ENCODE results near the gene CBX7.

Gene CBX7

GRCh38 chr22:39134366-39135091, 18.0 kb downstream of the CBX7 start:
- H3K18ac ChIP-seq (ENCODE audit: low read length): peak overlapping the region; percentile 71

DNA sequence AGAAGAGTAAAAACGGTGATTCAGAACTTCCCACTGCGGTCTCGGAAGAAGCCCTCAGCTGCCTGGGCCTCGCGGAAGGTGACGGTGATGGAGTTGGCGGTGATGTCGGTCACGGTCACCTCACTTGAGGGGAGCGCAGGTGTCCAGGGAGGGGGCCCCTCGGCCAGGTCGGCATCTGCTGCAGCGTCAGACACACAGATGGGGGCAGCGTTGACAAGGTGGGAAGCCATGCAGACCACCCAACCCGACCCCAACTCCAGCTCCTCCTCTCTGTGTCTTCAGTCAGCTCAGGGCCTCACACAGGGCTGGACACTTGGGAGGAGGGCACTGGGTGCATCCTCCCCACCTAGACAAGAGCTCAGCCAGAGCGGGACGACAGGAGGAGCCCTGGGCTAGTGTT, 18.6 kb downstream of the CBX7 start:
- H3K27me3 ChIP-seq (ENCODE audit: control insufficient read depth in 3 of 3, insufficient read depth in 3 of 3, low read depth in 1 of 3, low read length in 3 of 3): peaks cover 0 to 3% (median 0%) of the 10 kb centered on the region in 3 experiments
- H3K14ac ChIP-seq (ENCODE audit: low read length): no peak overlapping the region
- H3K9me3 ChIP-seq (replicated peaks in 1 of 2; ENCODE audit: control insufficient read depth in 2 of 2, insufficient read depth in 1 of 2, low read depth in 1 of 2, low read length in 2 of 2): no peaks in the 10 kb centered on the region
- no peaks in the 10 kb centered on the region for H3K36me3 ChIP-seq (replicated peaks in 1 of 2; ENCODE audit: control insufficient read depth in 2 of 2, insufficient read depth in 2 of 2, low read length in 2 of 2)
- no peak for DNase-seq (ENCODE audit: low spot score)
- peak overlapping the region; percentile 81 for H2BK120ac ChIP-seq (ENCODE audit: low read depth, low read length)
- no peak overlapping the region for H3K9ac ChIP-seq (ENCODE audit: low read depth, low read length, poor library complexity)
- H2AK5ac ChIP-seq (ENCODE audit: low read depth, low read length): peak overlapping the region; percentile 78
- H4K8ac ChIP-seq (ENCODE audit: low read depth, low read length): no peak overlapping the region
- no peaks in the 10 kb centered on the region for H3K79me1 ChIP-seq (ENCODE audit: low read depth, low read length)
- H3K4ac ChIP-seq (ENCODE audit: low read length): no peak overlapping the region
- H2BK15ac ChIP-seq (ENCODE audit: low read length): peak overlapping the region; percentile 69
- H3K23ac ChIP-seq (ENCODE audit: low read depth, low read length, poor library complexity): peak overlapping the region; percentile 56
- no CpG with 5 or more reads among the region's 17 CpGs for WGBS, 2 donors (ENCODE audit: extremely low coverage in 2 of 2, insufficient read length in 2 of 2, insufficient replicate concordance in 1 of 2)
- peak overlapping the region; percentile 88 for H2BK12ac ChIP-seq (ENCODE audit: low read length)
- H2BK5ac ChIP-seq (ENCODE audit: low read length): peak overlapping the region; percentile 26
- no peak overlapping the region for H4K91ac ChIP-seq (ENCODE audit: low read depth, low read length, poor library complexity)
- H3K27ac ChIP-seq (replicated peaks; ENCODE audit: low read length): no peak overlapping the region
- no peak overlapping the region for H3K4me2 ChIP-seq (ENCODE audit: insufficient read depth, low read length, poor library complexity, severe bottlenecking)
- no peak overlapping the region for H3K4me3 ChIP-seq (ENCODE audit: low read length in 2 of 2)
- peak overlapping the region; percentile 71 for H3K18ac ChIP-seq (ENCODE audit: low read length)
- peaks cover 30 to 39% of the 10 kb centered on the region in 2 donors for H3K4me1 ChIP-seq (ENCODE audit: control insufficient read depth in 2 of 2, insufficient read depth in 1 of 2, low read depth in 1 of 2, low read length in 2 of 2)
- H2AFZ ChIP-seq (ENCODE audit: low read length): no peak overlapping the region

More at GRCh38 chr22:39134366-39135091, 18.0 kb downstream of the CBX7 start:
- H3K9ac ChIP-seq (ENCODE audit: low read depth, low read length, poor library complexity): no peak overlapping the region
- H3K79me1 ChIP-seq (ENCODE audit: low read depth, low read length): no peaks in the 10 kb centered on the region
- H3K9me3 ChIP-seq (replicated peaks in 1 of 2; ENCODE audit: control insufficient read depth in 2 of 2, insufficient read depth in 1 of 2, low read depth in 1 of 2, low read length in 2 of 2): no peaks in the 10 kb centered on the region
- peak overlapping the region; percentile 69 for H2BK15ac ChIP-seq (ENCODE audit: low read length)
- no peak overlapping the region for H2AFZ ChIP-seq (ENCODE audit: low read length)
- no peak overlapping the region for H3K14ac ChIP-seq (ENCODE audit: low read length)
- peak overlapping the region; percentile 88 for H2BK12ac ChIP-seq (ENCODE audit: low read length)
- no peak overlapping the region for H3K4me2 ChIP-seq (ENCODE audit: insufficient read depth, low read length, poor library complexity, severe bottlenecking)
- H3K27me3 ChIP-seq (ENCODE audit: control insufficient read depth in 3 of 3, insufficient read depth in 3 of 3, low read depth in 1 of 3, low read length in 3 of 3): peaks cover 0 to 3% (median 0%) of the 10 kb centered on the region in 3 experiments
- no peak overlapping the region for H3K4me3 ChIP-seq (ENCODE audit: low read length in 2 of 2)
- WGBS, 2 donors (ENCODE audit: extremely low coverage in 2 of 2, insufficient read length in 2 of 2, insufficient replicate concordance in 1 of 2): no CpG with 5 or more reads among the region's 35 CpGs
- H3K4ac ChIP-seq (ENCODE audit: low read length): no peak overlapping the region
- peaks cover 29 to 34% of the 10 kb centered on the region in 2 donors for H3K4me1 ChIP-seq (ENCODE audit: control insufficient read depth in 2 of 2, insufficient read depth in 1 of 2, low read depth in 1 of 2, low read length in 2 of 2)
- no peak overlapping the region for H3K27ac ChIP-seq (replicated peaks; ENCODE audit: low read length)
- no peak overlapping the region for H3K23ac ChIP-seq (ENCODE audit: low read depth, low read length, poor library complexity)
- no peak overlapping the region for H4K8ac ChIP-seq (ENCODE audit: low read depth, low read length)
- no peak overlapping the region for H2BK120ac ChIP-seq (ENCODE audit: low read depth, low read length)
- H2AK5ac ChIP-seq (ENCODE audit: low read depth, low read length): peak overlapping the region; percentile 78
- no peak overlapping the region for H4K91ac ChIP-seq (ENCODE audit: low read depth, low read length, poor library complexity)
- DNase-seq (ENCODE audit: low spot score): no peak
- no peak overlapping the region for H2BK5ac ChIP-seq (ENCODE audit: low read length)
- no peaks in the 10 kb centered on the region for H3K36me3 ChIP-seq (replicated peaks in 1 of 2; ENCODE audit: control insufficient read depth in 2 of 2, insufficient read depth in 2 of 2, low read length in 2 of 2)

DNA sequence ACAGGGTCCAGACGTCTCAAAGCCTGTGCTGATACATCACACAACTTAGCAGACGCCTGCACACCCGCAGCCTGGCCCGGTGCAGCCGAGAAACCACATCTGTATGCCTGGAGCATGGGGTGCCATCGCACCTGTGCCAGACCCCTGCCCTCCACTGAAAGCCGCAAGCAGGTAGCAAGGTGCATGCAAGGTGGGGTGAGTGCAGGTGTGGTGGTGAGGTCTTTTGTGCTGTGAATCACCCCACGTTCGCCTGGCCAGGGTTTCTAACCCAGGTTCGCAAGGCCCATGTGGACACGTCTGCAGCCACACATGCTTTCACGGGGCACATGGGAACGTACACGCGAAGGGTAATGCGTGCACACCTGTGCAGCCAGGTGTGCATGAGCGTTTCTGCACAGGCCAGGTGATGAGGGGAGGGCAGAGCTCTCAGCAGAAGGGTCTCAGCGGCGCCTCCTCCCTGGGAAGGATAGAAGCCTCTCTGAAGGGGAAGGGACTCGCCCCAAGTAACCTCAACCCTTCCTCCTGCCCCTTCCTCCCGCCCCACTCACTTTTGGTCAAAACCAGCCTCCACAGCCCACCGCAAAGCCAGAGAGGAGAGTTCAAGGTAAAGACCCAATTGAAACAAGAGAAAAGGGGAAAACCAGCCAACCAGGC, 19.5 kb downstream of the CBX7 start:
- no peak for DNase-seq (ENCODE audit: low spot score)
- Histone ChIP-seq H3K18ac (ENCODE audit: low read length) (peak overlapping the region; percentile 79), H3K36me3 (replicated peaks in 1 of 2; ENCODE audit: control insufficient read depth in 2 of 2, insufficient read depth in 2 of 2, low read length in 2 of 2) (no peaks in the 10 kb centered on the region), H3K4ac (ENCODE audit: low read length) (no peak overlapping the region), H3K14ac (ENCODE audit: low read length) (no peak overlapping the region), H3K4me2 (ENCODE audit: insufficient read depth, low read length, poor library complexity, severe bottlenecking) (no peak overlapping the region), H2BK15ac (ENCODE audit: low read length) (peak overlapping the region; percentile 81), H2AK5ac (ENCODE audit: low read depth, low read length) (peak overlapping the region; percentile 87), H3K79me1 (ENCODE audit: low read depth, low read length) (no peaks in the 10 kb centered on the region), H3K9ac (ENCODE audit: low read depth, low read length, poor library complexity) (peak overlapping the region; percentile 2), H3K27me3 (ENCODE audit: control insufficient read depth in 3 of 3, insufficient read depth in 3 of 3, low read depth in 1 of 3, low read length in 3 of 3) (peaks cover 0 to 3% (median 2%) of the 10 kb centered on the region in 3 experiments), H2BK5ac (ENCODE audit: low read length) (no peak overlapping the region), H4K8ac (ENCODE audit: low read depth, low read length) (no peak overlapping the region), H3K23ac (ENCODE audit: low read depth, low read length, poor library complexity) (no peak overlapping the region), H3K4me3 (ENCODE audit: low read length in 2 of 2) (peak overlapping the region in 1 of 2 donors; percentile 47), H3K27ac (replicated peaks; ENCODE audit: low read length) (no peak overlapping the region), H4K91ac (ENCODE audit: low read depth, low read length, poor library complexity) (peak overlapping the region; percentile 24), H2BK12ac (ENCODE audit: low read length) (peak overlapping the region; percentile 47), H2BK120ac (ENCODE audit: low read depth, low read length) (peak overlapping the region; percentile 63), H3K9me3 (replicated peaks in 1 of 2; ENCODE audit: control insufficient read depth in 2 of 2, insufficient read depth in 1 of 2, low read depth in 1 of 2, low read length in 2 of 2) (peaks cover 5 to 6% of the 10 kb centered on the region in 2 donors), H2AFZ (ENCODE audit: low read length) (no peak overlapping the region), H3K4me1 (ENCODE audit: control insufficient read depth in 2 of 2, insufficient read depth in 1 of 2, low read depth in 1 of 2, low read length in 2 of 2) (peaks cover 30 to 44% of the 10 kb centered on the region in 2 donors)
- WGBS, 2 donors (ENCODE audit: extremely low coverage in 2 of 2, insufficient read length in 2 of 2, insufficient replicate concordance in 1 of 2): no CpG with 5 or more reads among the region's 22 CpGs

DNA sequence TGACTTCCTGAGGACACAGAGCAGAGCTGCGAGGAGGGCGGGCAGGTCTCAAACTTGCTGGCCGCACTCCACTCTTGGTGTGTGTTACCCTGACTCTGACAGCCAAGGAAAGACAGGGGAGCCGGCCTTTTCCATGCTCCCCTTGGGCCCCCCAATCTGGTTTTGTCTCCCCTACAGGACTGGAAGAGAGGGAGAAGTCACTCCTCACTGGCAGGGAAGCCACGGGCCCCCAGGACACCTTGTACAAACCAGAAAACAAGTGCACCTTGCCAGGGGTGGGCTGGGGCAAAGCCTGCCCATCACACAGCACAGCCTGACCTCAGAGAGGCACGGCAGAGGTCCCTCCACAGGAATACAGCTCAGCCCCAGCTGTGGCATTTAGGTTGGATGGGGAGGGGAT, 20.2 kb downstream of the CBX7 start:
- Histone ChIP-seq H2AFZ (ENCODE audit: low read length) (no peak overlapping the region), H2AK5ac (ENCODE audit: low read depth, low read length) (peak overlapping the region; percentile 87), H4K91ac (ENCODE audit: low read depth, low read length, poor library complexity) (no peak overlapping the region), H3K9ac (ENCODE audit: low read depth, low read length, poor library complexity) (peak overlapping the region; percentile 27), H3K9me3 (replicated peaks in 1 of 2; ENCODE audit: control insufficient read depth in 2 of 2, insufficient read depth in 1 of 2, low read depth in 1 of 2, low read length in 2 of 2) (peaks cover 5 to 6% of the 10 kb centered on the region in 2 donors), H2BK5ac (ENCODE audit: low read length) (no peak overlapping the region), H3K23ac (ENCODE audit: low read depth, low read length, poor library complexity) (no peak overlapping the region), H4K8ac (ENCODE audit: low read depth, low read length) (no peak overlapping the region), H2BK120ac (ENCODE audit: low read depth, low read length) (no peak overlapping the region), H2BK15ac (ENCODE audit: low read length) (peak overlapping the region; percentile 81), H3K4me1 (ENCODE audit: control insufficient read depth in 2 of 2, insufficient read depth in 1 of 2, low read depth in 1 of 2, low read length in 2 of 2) (peaks cover 30 to 44% of the 10 kb centered on the region in 2 donors), H3K4me3 (ENCODE audit: low read length in 2 of 2) (no peak overlapping the region), H3K27me3 (ENCODE audit: control insufficient read depth in 3 of 3, insufficient read depth in 3 of 3, low read depth in 1 of 3, low read length in 3 of 3) (peaks cover 0 to 3% (median 2%) of the 10 kb centered on the region in 3 experiments), H3K79me1 (ENCODE audit: low read depth, low read length) (no peaks in the 10 kb centered on the region), H3K14ac (ENCODE audit: low read length) (no peak overlapping the region), H3K36me3 (replicated peaks in 1 of 2; ENCODE audit: control insufficient read depth in 2 of 2, insufficient read depth in 2 of 2, low read length in 2 of 2) (no peaks in the 10 kb centered on the region), H3K4me2 (ENCODE audit: insufficient read depth, low read length, poor library complexity, severe bottlenecking) (no peak overlapping the region), H3K18ac (ENCODE audit: low read length) (peak overlapping the region; percentile 95), H3K4ac (ENCODE audit: low read length) (peak overlapping the region; percentile 78), H2BK12ac (ENCODE audit: low read length) (peak overlapping the region; percentile 86), H3K27ac (replicated peaks; ENCODE audit: low read length) (no peak overlapping the region)
- no peak for DNase-seq (ENCODE audit: low spot score)
- WGBS, 2 donors (ENCODE audit: extremely low coverage in 2 of 2, insufficient read length in 2 of 2, insufficient replicate concordance in 1 of 2): no CpG with 5 or more reads among the region's 6 CpGs
